ENCODE data around the gene ARHGAP22.

ARHGAP22 gene

DNA sequence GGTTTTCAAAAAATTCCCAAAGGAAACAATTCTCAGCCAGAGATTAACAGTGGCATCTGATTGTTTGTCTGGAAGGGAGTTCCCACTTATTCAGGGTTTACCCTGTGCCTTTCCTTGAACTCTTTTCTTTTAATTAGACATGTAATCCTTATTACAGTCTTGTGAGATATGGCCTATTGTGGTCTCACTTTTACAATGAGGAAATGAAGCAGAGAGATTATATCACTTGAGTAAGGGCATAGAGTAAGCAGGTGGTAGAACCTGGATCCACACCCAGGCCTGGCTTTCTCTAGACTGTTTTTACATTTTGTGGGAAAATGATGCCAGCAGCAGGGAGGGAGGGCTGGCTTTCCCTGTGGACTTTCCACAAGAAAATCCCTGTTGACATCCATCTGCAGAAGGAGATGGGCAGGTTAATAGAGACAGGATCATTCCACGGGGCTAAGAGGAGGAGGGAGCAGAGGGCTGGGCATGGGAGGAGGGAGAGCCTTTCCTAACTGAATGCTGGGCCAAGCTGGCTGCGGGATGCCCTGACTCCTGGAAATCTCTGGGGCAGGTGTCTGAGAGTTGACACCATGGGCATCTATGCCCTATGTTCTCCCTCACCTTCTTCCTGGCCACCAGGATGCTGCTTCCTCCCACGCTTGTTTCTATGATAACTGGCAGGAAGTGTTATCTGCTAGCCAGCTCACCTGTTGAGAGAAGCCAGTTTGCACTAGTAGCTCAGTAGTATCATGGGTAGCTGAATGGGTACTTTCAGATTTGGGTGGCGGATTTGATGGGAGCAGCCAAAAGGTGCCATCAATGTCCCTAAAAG, 28.7 kb upstream of the ARHGAP22 start:
- WGBS, 2 experiments (ENCODE audit: insufficient coverage in 2 of 2), result 86 to 95% methylated on average over 3 of the region's 4 CpGs
- Histone ChIP-seq H3K36me3 (ENCODE audit: control insufficient read depth, insufficient read depth, low read length) (no peaks in the 10 kb centered on the region), H3K27ac (ENCODE audit: low read depth, low read length, severe bottlenecking) (no peak overlapping the region), H3K9me3 (ENCODE audit: control insufficient read depth, low read length) (no peaks in the 10 kb centered on the region), H3K4me1 (ENCODE audit: control insufficient read depth, insufficient read depth, low read length, poor library complexity, severe bottlenecking) (peaks cover 4% of the 10 kb centered on the region), H3K4me3 (ENCODE audit: extremely low read depth, insufficient read depth, low read length, poor library complexity, severe bottlenecking) (no peak overlapping the region)

GRCh38 chr10:48632166-48632565, 27.3 kb upstream of the ARHGAP22 start:
- 75% methylated on average over 1 of the region's 1 CpG; no CpG with 5 or more reads in 1 of the 2 experiments for WGBS, 2 experiments (ENCODE audit: insufficient coverage in 2 of 2)

DNA sequence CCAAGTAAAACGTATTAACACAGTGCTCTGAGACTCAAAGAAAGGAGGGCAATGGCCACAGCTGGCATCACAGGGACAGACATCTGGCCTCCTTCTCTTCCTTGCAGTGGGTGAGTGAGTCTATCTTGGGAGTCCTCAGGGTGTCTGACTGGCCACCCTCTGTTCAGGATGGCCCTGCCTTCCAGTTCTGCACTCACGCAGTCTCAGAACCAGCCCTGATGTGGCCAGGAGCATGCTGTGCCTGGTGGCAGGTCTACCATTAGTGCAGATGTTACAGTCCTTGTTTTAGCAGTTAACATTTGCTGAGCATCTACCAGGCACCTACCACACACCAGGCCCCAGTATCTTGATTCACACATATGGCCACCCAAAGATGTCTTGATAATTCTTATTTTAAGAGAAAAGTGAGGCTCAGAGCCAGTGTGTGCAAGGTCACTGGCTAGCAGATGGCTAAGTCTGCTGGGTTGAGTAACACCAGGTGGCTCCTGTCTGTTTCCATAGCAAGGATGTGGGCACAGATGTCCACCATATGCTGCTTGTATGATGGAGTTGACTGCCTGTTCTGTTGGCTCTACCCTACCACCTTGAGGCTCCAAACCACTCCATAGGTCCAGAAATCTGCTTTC, 23.2 kb upstream of the ARHGAP22 start:
- WGBS, 2 experiments (ENCODE audit: insufficient coverage in 2 of 2), result 40 to 92% methylated on average over 1 to 2 of the region's 2 CpGs
- no peak overlapping the region for H3K27ac ChIP-seq (ENCODE audit: low read depth, low read length, severe bottlenecking)
- H3K36me3 ChIP-seq (ENCODE audit: control insufficient read depth, insufficient read depth, low read length), result no peaks in the 10 kb centered on the region
- no peak overlapping the region for H3K4me3 ChIP-seq (ENCODE audit: extremely low read depth, insufficient read depth, low read length, poor library complexity, severe bottlenecking)
- H3K9me3 ChIP-seq (ENCODE audit: control insufficient read depth, low read length), result no peaks in the 10 kb centered on the region
- H3K4me1 ChIP-seq (ENCODE audit: control insufficient read depth, insufficient read depth, low read length, poor library complexity, severe bottlenecking), result no peaks in the 10 kb centered on the region

More at GRCh38 chr10:48632166-48632565, 27.3 kb upstream of the ARHGAP22 start:
- peaks cover 4% of the 10 kb centered on the region for H3K4me1 ChIP-seq (ENCODE audit: control insufficient read depth, insufficient read depth, low read length, poor library complexity, severe bottlenecking)
- no peak overlapping the region for H3K4me3 ChIP-seq (ENCODE audit: extremely low read depth, insufficient read depth, low read length, poor library complexity, severe bottlenecking)
- H3K36me3 ChIP-seq (ENCODE audit: control insufficient read depth, insufficient read depth, low read length), result no peaks in the 10 kb centered on the region
- no peaks in the 10 kb centered on the region for H3K9me3 ChIP-seq (ENCODE audit: control insufficient read depth, low read length)
- H3K27ac ChIP-seq (ENCODE audit: low read depth, low read length, severe bottlenecking), result no peak overlapping the region

DNA sequence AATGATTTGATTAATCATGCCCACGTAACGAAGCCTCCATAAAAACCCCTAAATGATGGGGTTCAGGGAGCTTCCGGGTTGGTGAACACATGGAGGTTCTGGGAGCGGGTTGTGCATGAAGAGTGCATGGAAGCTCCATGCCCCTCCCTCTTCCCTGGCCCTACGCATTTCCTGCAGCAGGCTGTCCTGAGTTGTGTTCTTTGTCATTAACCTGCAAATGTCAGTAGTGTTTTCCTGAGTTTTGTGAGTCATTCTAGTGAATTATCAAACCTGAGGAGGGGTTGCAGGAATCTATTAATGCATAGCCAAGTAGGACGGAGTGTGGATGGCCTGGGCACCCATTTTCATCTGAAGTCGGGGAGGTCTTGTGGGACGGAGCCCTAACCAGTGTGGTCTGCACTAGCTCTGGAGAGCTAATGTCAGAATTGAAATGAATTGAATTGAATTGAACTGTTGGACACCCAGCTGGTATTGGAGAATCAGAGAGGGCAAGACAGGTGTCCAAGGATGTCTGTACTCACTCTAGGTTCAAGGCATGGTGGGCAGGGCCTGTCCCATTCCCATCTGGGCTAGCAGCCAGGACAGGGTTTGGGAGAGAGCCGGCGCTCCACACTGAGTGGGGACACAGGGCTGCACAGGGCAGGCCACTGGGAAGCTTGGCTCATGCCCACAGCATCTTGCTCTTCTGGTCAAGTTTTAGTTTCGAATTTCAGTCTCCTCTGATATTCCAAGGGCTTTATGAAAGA, 22.3 kb upstream of the ARHGAP22 start:
- H3K36me3 ChIP-seq (ENCODE audit: control insufficient read depth, insufficient read depth, low read length), result no peaks in the 10 kb centered on the region
- H3K4me1 ChIP-seq (ENCODE audit: control insufficient read depth, insufficient read depth, low read length, poor library complexity, severe bottlenecking), result no peaks in the 10 kb centered on the region
- H3K27ac ChIP-seq (ENCODE audit: low read depth, low read length, severe bottlenecking), result no peak overlapping the region
- H3K4me3 ChIP-seq (ENCODE audit: extremely low read depth, insufficient read depth, low read length, poor library complexity, severe bottlenecking), result no peak overlapping the region
- 81 to 85% methylated on average over 6 to 7 of the region's 11 CpGs for WGBS, 2 experiments (ENCODE audit: insufficient coverage in 2 of 2)
- H3K9me3 ChIP-seq (ENCODE audit: control insufficient read depth, low read length), result no peaks in the 10 kb centered on the region

DNA sequence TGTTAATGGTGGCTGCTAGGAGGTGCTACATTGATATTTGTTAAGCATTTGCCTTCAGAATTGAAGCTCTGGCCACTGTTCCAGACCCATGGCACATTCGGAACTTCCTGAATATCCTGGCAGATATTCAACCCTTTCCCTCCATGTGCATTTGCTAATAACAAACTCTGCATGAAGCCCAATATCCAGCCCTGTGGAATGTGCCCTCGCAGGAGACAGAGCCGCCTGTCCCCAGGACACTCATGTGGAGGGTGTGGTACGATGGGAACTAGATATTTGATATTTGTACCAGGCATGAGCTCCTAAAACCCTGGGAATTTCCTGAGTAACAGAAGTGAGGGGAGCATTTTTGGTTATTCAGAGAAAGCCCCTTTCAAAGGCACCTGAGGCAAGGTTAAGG, 21.6 kb upstream of the ARHGAP22 start:
- Histone ChIP-seq H3K4me3 (ENCODE audit: extremely low read depth, insufficient read depth, low read length, poor library complexity, severe bottlenecking) (no peak overlapping the region), H3K27ac (ENCODE audit: low read depth, low read length, severe bottlenecking) (no peak overlapping the region), H3K4me1 (ENCODE audit: control insufficient read depth, insufficient read depth, low read length, poor library complexity, severe bottlenecking) (no peaks in the 10 kb centered on the region), H3K9me3 (ENCODE audit: control insufficient read depth, low read length) (no peaks in the 10 kb centered on the region), H3K36me3 (ENCODE audit: control insufficient read depth, insufficient read depth, low read length) (no peaks in the 10 kb centered on the region)
- WGBS, 2 experiments (ENCODE audit: insufficient coverage in 2 of 2), result 82 to 94% methylated on average over 2 of the region's 4 CpGs

DNA sequence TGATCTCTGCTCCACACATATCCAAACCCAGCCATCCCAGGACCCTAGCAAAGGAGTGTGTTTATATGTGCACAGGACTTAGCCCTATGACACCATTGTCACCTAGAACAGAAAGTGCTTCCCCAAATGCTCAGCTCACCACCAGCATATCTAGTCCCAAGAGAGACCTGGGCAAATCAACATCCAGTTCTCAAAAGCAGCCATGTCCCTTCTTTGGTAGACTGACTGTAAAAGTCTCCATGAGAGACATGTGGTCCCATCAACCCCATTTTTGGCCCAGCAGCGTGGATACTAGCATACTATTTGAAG, 20.9 kb upstream of the ARHGAP22 start:
- H3K9me3 ChIP-seq (ENCODE audit: control insufficient read depth, low read length), result no peaks in the 10 kb centered on the region
- no peak overlapping the region for H3K4me3 ChIP-seq (ENCODE audit: extremely low read depth, insufficient read depth, low read length, poor library complexity, severe bottlenecking)
- 67 to 83% methylated on average over 1 of the region's 1 CpG for WGBS, 2 experiments (ENCODE audit: insufficient coverage in 2 of 2)
- H3K36me3 ChIP-seq (ENCODE audit: control insufficient read depth, insufficient read depth, low read length), result no peaks in the 10 kb centered on the region
- H3K4me1 ChIP-seq (ENCODE audit: control insufficient read depth, insufficient read depth, low read length, poor library complexity, severe bottlenecking), result no peaks in the 10 kb centered on the region
- H3K27ac ChIP-seq (ENCODE audit: low read depth, low read length, severe bottlenecking), result no peak overlapping the region

DNA sequence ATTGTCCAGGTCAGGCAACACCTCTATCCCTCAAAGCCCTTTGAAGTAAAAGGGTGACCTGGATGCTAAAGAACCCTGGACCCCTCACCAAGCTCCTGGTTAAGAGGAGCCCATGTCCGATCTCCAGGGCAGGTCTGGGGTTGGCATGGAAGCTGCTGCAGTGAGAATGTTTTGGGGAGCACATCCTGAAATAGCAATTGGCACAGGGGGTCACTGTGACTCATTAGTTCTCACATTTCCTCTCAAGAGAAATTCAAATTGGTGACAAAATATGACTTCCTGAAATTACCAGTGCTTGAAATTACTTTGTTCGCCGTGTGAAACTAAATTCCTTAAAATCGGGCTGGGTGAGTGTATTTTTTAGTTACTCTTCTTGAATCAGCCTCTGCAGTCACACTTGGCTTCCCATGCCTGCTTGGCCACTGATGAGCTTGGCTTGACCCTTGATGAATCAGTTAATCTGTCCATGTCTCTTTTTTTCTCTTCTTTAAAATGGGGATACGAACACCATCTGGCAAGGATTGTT, 18.8 kb upstream of the ARHGAP22 start:
- H3K36me3 ChIP-seq (ENCODE audit: control insufficient read depth, insufficient read depth, low read length), result no peaks in the 10 kb centered on the region
- WGBS, 2 experiments (ENCODE audit: insufficient coverage in 2 of 2), result 89 to 97% methylated on average over 3 to 4 of the region's 5 CpGs
- H3K9me3 ChIP-seq (ENCODE audit: control insufficient read depth, low read length), result no peaks in the 10 kb centered on the region
- no peaks in the 10 kb centered on the region for H3K4me1 ChIP-seq (ENCODE audit: control insufficient read depth, insufficient read depth, low read length, poor library complexity, severe bottlenecking)
- no peak overlapping the region for H3K4me3 ChIP-seq (ENCODE audit: extremely low read depth, insufficient read depth, low read length, poor library complexity, severe bottlenecking)
- H3K27ac ChIP-seq (ENCODE audit: low read depth, low read length, severe bottlenecking), result no peak overlapping the region

- no peak overlapping the region for H3K4me3 ChIP-seq (ENCODE audit: extremely low read depth, insufficient read depth, low read length, poor library complexity, severe bottlenecking)
- no peaks in the 10 kb centered on the region for H3K4me1 ChIP-seq (ENCODE audit: control insufficient read depth, insufficient read depth, low read length, poor library complexity, severe bottlenecking)
- no peak overlapping the region for H3K27ac ChIP-seq (ENCODE audit: low read depth, low read length, severe bottlenecking)
- WGBS, 2 experiments (ENCODE audit: insufficient coverage in 2 of 2), result 100% methylated on average over 1 to 2 of the region's 3 CpGs
- no peaks in the 10 kb centered on the region for H3K9me3 ChIP-seq (ENCODE audit: control insufficient read depth, low read length)
- H3K36me3 ChIP-seq (ENCODE audit: control insufficient read depth, insufficient read depth, low read length), result no peaks in the 10 kb centered on the region
These were observed 18.1 kb upstream of the ARHGAP22 start for GRCh38 chr10:48623009-48623408.

- 75 to 94% methylated on average over 1 to 2 of the region's 2 CpGs for WGBS, 2 experiments (ENCODE audit: insufficient coverage in 2 of 2)
- Histone ChIP-seq H3K36me3 (ENCODE audit: control insufficient read depth, insufficient read depth, low read length) (no peaks in the 10 kb centered on the region), H3K9me3 (ENCODE audit: control insufficient read depth, low read length) (no peaks in the 10 kb centered on the region), H3K4me3 (ENCODE audit: extremely low read depth, insufficient read depth, low read length, poor library complexity, severe bottlenecking) (no peak overlapping the region), H3K27ac (ENCODE audit: low read depth, low read length, severe bottlenecking) (no peak overlapping the region), H3K4me1 (ENCODE audit: control insufficient read depth, insufficient read depth, low read length, poor library complexity, severe bottlenecking) (no peaks in the 10 kb centered on the region)
These were observed 15.8 kb upstream of the ARHGAP22 start for GRCh38 chr10:48620719-48621118.

DNA sequence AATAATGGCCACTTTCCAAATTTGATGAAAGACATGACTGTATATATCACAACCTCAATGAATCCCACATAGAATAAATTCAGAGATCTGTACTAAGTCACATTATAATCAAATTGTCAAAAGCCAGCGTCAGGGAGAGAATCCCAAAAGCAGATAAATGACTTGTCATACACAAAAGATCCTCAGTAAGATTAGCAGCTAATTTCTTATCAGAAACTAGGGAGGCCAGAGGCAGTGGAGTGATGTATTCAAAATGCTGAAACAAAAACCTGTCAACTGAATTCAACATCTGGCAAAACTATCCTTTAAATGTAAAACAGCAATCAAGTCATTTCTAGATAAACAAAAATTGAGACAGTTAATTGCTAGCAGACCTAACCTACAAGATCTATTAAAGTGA, 11.6 kb upstream of the ARHGAP22 start:
- Histone ChIP-seq H3K27ac (ENCODE audit: low read depth, low read length, severe bottlenecking) (no peak overlapping the region), H3K36me3 (ENCODE audit: control insufficient read depth, insufficient read depth, low read length) (no peaks in the 10 kb centered on the region), H3K4me1 (ENCODE audit: control insufficient read depth, insufficient read depth, low read length, poor library complexity, severe bottlenecking) (no peaks in the 10 kb centered on the region), H3K4me3 (ENCODE audit: extremely low read depth, insufficient read depth, low read length, poor library complexity, severe bottlenecking) (no peak overlapping the region), H3K9me3 (ENCODE audit: control insufficient read depth, low read length) (no peaks in the 10 kb centered on the region)
- no CpG with 5 or more reads among the region's 1 CpG for WGBS, 2 experiments (ENCODE audit: insufficient coverage in 2 of 2)

Data from mesodermal cell (in vitro differentiated cells).